A204.1 (cell line): Measurements from ENCODE around the gene CTBP2.

Experiments used
- FAIRE-seq: peaks from 2 replicates; lab custom pipeline; 2012; peaks lifted over from hg19 to GRCh38; lab: Jason Lieb, UNC

CTBP2 gene

DNA sequence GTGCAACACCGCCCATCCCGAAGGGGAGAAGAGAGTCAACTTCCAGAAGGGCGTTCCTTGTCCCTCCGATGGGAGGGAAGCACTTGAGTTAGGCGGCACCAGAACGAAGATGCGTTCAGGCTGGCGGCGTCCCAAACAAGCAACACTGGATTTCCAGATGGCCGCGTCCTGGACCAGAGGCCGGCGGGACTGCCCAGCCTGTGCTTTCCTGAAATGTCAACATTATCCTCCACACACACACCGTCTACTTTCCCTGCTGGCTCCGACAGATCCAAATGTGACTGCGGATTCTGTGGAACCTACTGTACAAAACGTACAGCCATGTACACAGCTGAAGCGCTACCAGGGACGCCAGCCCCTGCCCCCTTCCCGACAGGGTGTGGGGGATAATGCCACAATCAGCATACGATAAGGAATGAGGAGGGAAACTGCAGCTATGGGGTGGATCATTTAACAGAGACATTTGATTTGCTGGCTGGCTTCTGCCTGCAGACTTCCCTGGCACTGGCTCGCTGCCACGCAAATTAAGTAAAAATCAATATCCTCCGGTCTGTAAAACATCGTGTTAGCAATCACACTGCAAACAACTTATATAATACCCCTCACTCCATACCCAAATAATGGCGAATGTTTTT is 136.4 kb downstream of the CTBP2 start:
- no peak for FAIRE-seq

DNA sequence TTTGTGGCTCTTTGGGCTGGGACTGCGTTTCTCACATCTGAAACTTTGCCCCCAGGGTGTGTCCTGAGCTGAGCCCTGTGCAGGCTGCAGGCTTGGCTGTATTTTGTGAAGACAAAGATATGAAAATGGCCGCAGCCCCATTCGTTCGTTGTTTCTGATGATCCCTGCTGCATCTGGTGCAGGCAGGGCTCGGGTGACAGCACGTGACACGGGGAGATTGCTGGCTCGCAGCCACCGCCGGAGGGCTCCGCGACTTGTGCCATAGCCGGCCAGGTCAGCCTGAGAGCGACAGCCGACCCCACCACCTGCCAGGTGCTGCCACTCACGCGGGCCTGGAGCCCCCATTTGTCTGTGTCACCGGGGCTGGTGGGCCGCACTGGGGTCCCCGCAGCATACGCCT is 137.1 kb downstream of the CTBP2 start:
- no peak for FAIRE-seq

- no peak for FAIRE-seq
These were observed 137.7 kb downstream of the CTBP2 start for GRCh38 chr10:125022671-125023070.

GRCh38 chr10:125021686-125022344 is 138.5 kb downstream of the CTBP2 start:
- FAIRE-seq = no peak

DNA sequence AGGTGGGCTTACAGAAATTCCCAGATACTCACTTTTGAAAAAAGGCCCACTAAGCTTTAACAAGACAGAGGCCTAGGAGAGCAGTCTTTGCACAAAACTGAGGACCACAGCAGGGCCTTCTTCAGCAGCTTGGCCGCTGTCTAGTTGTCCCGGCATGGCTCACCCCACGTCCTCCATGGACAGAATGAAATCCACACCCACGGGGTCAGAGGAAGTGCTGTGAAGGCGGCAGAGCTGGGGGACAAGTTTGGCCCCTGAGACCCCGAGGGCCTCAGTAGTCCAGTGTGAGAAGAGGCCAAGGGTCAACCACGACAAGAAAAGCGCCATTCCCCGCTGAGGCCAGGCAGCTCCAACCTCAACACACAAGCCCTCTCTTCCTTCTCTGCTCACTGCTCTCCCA is 139.5 kb downstream of the CTBP2 start:
- no peak for FAIRE-seq

- no peak for FAIRE-seq
These were observed 140.0 kb downstream of the CTBP2 start for GRCh38 chr10:125020386-125020785.

- no peak for FAIRE-seq
These were observed 141.7 kb downstream of the CTBP2 start for GRCh38 chr10:125018576-125019143.

DNA sequence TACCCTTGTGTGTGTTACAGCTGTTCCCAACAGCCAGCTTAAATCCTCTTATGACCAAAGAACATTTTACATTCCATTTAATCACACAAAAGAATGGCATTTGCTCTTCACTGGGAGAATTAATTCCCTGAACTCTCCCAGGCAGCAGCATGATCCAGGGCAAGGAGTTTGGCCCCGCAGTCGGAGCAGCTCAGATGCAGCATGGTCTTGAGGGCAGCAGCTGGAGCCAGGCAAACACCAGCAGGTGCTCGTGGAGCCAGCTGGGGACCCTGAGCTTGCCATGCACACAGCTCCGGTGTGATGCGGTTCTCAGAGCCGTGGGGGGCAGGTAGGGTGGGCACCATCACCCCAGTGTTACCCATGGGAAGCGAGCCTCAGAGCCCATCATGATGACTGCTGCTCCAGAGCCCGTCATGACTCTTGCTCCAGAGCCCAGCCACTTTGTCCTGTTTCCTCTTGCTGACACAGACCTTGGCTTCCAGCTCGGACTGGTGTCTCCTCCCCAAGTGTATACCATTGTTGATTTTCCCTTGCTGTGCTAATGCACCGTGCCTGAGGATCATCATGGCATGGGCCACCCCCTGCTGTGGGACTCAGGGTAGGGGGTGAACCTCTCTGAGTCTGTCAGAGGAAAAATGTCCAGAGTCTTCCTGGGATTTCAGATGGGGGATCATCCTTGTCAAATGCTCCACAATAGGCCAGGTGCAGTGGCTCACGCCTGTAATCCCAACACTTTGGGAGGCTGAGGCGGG is 142.6 kb downstream of the CTBP2 start:
- no peak for FAIRE-seq

DNA sequence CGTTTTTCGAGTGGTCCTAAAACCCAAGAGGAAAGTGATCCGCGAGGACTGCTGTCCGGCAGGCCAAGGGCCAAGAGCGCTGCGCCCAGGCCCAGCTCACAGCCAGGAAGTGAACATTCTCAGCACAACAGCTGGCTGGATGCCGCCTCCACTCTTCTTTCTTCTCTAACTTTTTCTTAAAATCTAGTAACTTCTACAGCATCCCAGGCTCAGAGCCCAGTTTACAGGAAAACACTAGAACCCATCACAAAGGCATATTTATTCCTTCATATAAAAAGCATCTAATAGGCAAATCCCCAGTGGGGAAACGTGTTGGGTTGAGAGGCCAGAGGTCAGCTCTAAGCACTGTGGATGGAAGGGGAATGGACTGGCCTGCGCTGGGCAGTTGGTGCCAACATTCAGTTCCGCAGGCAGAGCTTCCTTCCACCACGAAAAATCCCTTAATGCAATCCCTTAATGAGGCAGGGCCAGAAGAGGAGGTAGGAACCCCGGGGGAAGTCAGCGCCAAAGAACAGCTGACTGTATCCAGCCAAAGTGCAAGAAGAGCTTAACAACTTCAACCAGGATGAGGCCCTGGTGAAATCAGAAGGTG is 143.7 kb downstream of the CTBP2 start:
- FAIRE-seq = no peak

GRCh38 chr10:125016123-125016522 is 144.2 kb downstream of the CTBP2 start:
- no peak for FAIRE-seq

DNA sequence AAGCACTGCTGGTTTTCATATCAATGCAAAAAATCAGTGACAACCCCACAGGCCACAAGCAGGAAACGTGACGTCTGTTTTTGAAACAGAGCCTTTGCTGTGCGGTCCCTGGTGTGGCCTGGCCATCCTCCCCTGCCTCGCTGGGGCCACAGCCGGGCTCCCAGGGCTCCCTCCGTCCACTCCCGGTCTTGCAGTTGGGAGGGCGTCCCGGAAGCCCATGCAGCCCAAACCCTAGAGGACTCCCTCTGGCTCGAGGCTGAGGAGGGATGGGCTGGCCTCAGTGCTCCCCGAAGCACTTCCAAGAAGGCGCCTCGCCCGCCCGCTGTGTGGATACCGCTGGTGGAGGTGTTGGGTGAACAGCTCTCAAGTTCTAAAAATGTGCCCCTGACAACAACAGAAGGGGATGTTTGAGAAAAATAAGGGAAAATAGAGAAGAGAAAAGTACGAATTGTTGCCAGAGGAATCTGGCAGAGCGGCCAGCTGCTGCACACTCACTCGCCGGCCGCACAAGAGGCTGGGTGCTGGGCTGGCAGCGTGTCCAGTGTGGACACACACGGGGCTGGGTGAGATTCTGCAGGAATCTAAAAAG is 144.9 kb downstream of the CTBP2 start:
- FAIRE-seq = no peak

DNA sequence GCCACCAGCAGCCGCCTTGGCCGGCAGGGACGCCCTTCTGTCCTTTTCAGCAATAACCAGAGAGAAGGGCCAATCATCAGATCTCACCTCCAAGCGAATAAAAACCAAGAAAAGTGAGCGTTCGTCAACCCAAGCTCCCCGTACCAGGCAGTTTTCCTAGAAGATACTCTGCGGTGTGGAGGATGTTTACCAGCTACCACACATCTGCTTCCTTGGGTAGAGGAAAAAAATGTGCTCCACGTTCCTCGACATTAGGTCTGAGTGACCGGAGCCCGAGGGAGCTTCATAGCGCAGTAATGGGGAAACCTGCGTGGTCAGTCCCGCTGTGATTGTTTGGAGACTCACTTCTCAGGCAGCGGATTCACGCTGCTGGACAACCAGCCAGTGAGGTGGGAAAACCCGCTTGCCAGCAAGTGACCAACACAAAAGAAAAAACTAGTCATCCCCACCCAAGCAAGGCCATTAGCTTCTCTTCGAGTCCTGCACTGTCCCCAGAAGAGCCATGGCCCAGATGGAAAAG is 145.5 kb downstream of the CTBP2 start:
- no peak for FAIRE-seq

GRCh38 chr10:125014086-125014830 is 146.1 kb downstream of the CTBP2 start:
- FAIRE-seq = no peak

DNA sequence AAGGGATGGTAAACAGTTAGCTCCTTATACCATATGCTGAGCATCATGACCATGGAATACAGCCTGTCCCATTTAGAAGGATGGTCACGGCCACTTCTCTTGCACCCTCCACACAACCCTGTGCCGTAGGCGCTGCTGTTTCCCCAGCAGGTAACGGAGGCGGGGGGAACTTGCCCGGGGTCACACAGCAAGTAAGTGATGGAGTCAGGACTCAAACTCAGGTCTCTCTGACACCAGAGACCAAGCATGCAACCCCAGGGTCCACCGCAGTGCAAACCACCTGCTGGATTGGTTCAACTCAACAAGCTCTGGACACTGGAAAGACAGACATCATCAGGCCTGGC is 146.9 kb downstream of the CTBP2 start:
- FAIRE-seq = no peak

- no peak for FAIRE-seq
These were observed 147.4 kb downstream of the CTBP2 start for GRCh38 chr10:125012851-125013528.

GRCh38 chr10:125011926-125012705 is 148.2 kb downstream of the CTBP2 start:
- FAIRE-seq = no peak

DNA sequence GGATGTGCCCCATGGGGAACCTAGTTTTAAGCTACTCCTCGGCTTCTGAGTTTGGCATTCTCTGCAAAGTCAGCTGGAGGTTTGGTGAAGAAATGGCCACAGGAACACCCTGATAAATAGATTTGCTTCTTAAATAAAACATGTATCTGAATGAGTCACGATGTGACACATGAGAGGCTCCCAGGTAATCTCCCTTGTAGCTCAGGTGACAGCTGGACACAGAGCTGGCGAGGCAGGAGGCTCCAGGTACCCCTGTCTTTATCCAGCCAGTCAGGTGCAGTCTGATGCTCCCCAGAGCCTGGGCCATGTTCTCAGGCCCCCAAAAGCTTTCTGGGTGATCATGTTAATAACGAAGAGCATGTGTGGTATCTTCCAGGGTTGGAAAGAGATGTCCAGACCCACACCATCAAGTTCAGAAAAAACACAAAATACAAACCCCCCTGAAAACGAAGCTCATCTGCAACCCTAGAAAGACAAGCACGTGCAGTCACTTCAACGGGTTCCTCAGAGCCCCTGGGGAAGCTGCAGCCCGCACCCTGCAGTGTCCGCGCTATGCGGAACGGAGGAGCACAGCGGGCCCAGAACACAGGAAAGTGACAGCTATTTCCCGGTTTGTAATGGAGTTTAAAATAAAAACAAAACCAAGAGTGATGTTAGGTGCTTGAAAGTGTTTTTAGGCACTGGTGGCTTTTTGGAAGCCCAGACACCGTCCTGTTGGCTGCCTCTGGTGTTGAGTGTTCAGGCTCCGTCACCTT is 149.0 kb downstream of the CTBP2 start:
- no peak for FAIRE-seq

- FAIRE-seq = no peak
These were observed 150.0 kb downstream of the CTBP2 start for GRCh38 chr10:125010362-125010761.

DNA sequence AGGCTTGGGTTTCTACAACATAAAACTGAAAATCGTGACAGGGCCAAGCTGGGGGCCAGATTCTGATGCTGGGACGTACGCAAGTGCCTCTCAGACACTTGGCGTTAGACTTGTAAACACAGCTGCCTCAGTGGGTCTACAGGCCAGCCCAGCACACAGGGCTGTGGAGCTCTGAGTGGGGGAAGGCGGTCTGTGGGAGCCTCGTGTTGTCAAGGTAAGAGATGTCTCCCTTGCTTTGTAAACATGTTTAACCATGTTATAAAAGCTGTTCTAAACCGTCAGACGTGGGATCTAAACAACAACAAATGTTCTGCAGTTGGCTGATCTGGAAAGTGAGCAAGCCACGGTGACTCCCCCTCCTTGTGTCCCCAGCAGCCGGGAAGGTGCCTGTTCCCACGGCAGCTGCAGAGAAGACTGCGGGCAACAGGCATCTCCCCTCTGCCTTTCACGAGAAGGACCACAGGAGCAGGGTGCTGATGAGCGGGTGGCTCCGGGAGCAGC is 150.7 kb downstream of the CTBP2 start:
- no peak for FAIRE-seq
